Astrocyte (in vitro differentiated cells and primary cell): ENCODE measurements around the gene MBNL1. TPM values are rescaled to one million over a fixed set of nuclear protein-coding genes. Genes with fewer than 3 reads are reported as not detected.

Experiments used
- DNase-seq: peaks from one replicate; pipeline ENCODE4 v3.0.0-alpha.2; 2010; ENCODE audit warnings: low read depth
- FAIRE-seq: peaks from 2 replicates; lab custom pipeline; 2011; peaks lifted over from hg19 to GRCh38; lab: Jason Lieb, UNC
- H2AFZ ChIP-seq: 2 replicates; pipeline ENCODE4 v1.6.0; 2012; ENCODE audit warnings: low read depth, low read length, inconsistent platforms
- H3K27ac ChIP-seq: 2 replicates; pipeline ENCODE4 v1.5.1; 2011; ENCODE audit warnings: low read depth, low read length, inconsistent platforms
- H3K27me3 ChIP-seq: 2 replicates; pipeline ENCODE4 v1.6.0; 2011; ENCODE audit warnings: low read length, inconsistent platforms; ENCODE audit not compliant: insufficient read depth
- H3K36me3 ChIP-seq: 2 replicates; pipeline ENCODE4 v1.5.1; 2011; ENCODE audit warnings: low read length, inconsistent platforms; ENCODE audit not compliant: insufficient read depth
- H3K4me1 ChIP-seq: 2 replicates; pipeline ENCODE4 v1.5.1; 2011; ENCODE audit warnings: low read length, inconsistent platforms; ENCODE audit not compliant: insufficient read depth
- H3K4me2 ChIP-seq: 2 replicates; pipeline ENCODE4 v1.6.0; 2012; ENCODE audit warnings: low read length, inconsistent platforms
- H3K4me3 ChIP-seq: 2 replicates; pipeline ENCODE4 v1.5.1; 2011; ENCODE audit warnings: low read depth, mild to moderate bottlenecking, low read length, inconsistent platforms; ENCODE audit not compliant: insufficient read depth
- H3K79me2 ChIP-seq: 2 replicates; pipeline ENCODE4 v1.6.0; 2012; ENCODE audit warnings: mild to moderate bottlenecking, low read length, inconsistent platforms; ENCODE audit not compliant: insufficient read depth
- H3K9ac ChIP-seq: 2 replicates; pipeline ENCODE4 v1.6.0; 2012; ENCODE audit warnings: mild to moderate bottlenecking, low read length, inconsistent platforms
- H3K9me3 ChIP-seq: 2 replicates; pipeline ENCODE4 v1.5.1; 2012; ENCODE audit warnings: low read depth, mild to moderate bottlenecking, low read length, inconsistent platforms; ENCODE audit not compliant: insufficient read depth
- H4K20me1 ChIP-seq: 2 replicates; pipeline ENCODE4 v1.6.0; 2012; ENCODE audit warnings: low read length, inconsistent platforms; ENCODE audit not compliant: insufficient read depth
- H3K27ac Mint-ChIP-seq: one replicate; pipeline ENCODE4 v1.8.0; 2021; ENCODE audit warnings: mild to moderate bottlenecking, mixed read lengths; ENCODE audit not compliant: unreplicated experiment
- H3K27me3 Mint-ChIP-seq: one replicate; pipeline ENCODE4 v1.8.0; 2021; ENCODE audit warnings: low read depth, mixed read lengths; ENCODE audit not compliant: unreplicated experiment
- H3K36me3 Mint-ChIP-seq: one replicate; pipeline ENCODE4 v1.8.0; 2021; ENCODE audit warnings: low read depth, mixed read lengths; ENCODE audit not compliant: unreplicated experiment
- H3K4me1 Mint-ChIP-seq: one replicate; pipeline ENCODE4 v1.8.0; 2021; ENCODE audit warnings: low read depth, mixed read lengths; ENCODE audit not compliant: unreplicated experiment
- H3K4me3 Mint-ChIP-seq: one replicate; pipeline ENCODE4 v1.8.0; 2021; ENCODE audit warnings: mild to moderate bottlenecking, moderate library complexity, mixed read lengths; ENCODE audit not compliant: unreplicated experiment
- H3K9me3 Mint-ChIP-seq: one replicate; pipeline ENCODE4 v1.8.0; 2021; ENCODE audit warnings: mild to moderate bottlenecking, mixed read lengths; ENCODE audit not compliant: unreplicated experiment
- EZH2 ChIP-seq: IDR thresholded peaks from 2 replicates; pipeline ENCODE4 v1.6.1; 2012; ENCODE audit warnings: mild to moderate bottlenecking, low read length, inconsistent platforms; ENCODE audit not compliant: insufficient read depth
- total RNA-seq: library from RNA; stranded (reverse); gene quantifications from 2 replicates; pipeline ENCODE4 v1.2.1, GENCODE V29; 2021
- TF ChIP-seq, protein P1 (sequence below): IDR thresholded peaks from 2 replicates; pipeline ENCODE4 v1.5.1; 2011; ENCODE audit warnings: low read depth, mild to moderate bottlenecking, inconsistent platforms, low read length, moderate library complexity; ENCODE audit not compliant: insufficient read depth

Gene MBNL1
- total RNA-seq, 1 donor from 2014 or later, result 93.1 TPM

DNA sequence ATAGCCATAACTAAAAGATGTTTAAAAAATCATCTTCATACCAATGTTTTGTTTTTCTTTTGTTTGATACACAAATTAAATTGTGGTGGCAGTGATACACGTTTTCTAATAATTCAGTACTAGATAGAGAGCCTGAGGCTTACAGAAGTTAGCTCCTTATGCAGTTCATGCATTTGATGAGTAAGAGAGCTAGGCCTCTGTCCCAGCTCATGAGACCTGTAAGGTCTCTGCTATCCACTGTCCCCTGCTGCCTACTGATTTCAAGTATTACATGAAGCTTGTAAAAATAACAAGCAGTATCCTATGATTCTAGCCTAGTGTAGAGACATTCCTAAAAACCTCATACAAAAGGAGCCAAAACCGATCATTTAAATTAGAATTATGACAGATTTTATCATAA is 144.5 kb downstream of the MBNL1 start:
- H3K27ac ChIP-seq, result no peak overlapping the region
- H3K27me3 ChIP-seq, result no peaks in the 10 kb centered on the region
- H3K36me3 ChIP-seq, result peaks cover 14% of the 10 kb centered on the region
- peaks cover 3% of the 10 kb centered on the region for H3K36me3 Mint-ChIP-seq
- H3K27me3 Mint-ChIP-seq, result no peaks in the 10 kb centered on the region
- peaks cover 64% of the 10 kb centered on the region for H4K20me1 ChIP-seq
- no peaks in the 10 kb centered on the region for H3K4me1 ChIP-seq
- TF ChIP-seq, protein P1, sequence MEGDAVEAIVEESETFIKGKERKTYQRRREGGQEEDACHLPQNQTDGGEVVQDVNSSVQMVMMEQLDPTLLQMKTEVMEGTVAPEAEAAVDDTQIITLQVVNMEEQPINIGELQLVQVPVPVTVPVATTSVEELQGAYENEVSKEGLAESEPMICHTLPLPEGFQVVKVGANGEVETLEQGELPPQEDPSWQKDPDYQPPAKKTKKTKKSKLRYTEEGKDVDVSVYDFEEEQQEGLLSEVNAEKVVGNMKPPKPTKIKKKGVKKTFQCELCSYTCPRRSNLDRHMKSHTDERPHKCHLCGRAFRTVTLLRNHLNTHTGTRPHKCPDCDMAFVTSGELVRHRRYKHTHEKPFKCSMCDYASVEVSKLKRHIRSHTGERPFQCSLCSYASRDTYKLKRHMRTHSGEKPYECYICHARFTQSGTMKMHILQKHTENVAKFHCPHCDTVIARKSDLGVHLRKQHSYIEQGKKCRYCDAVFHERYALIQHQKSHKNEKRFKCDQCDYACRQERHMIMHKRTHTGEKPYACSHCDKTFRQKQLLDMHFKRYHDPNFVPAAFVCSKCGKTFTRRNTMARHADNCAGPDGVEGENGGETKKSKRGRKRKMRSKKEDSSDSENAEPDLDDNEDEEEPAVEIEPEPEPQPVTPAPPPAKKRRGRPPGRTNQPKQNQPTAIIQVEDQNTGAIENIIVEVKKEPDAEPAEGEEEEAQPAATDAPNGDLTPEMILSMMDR, result no peak
- TF ChIP-seq EZH2, result no peak
- no peaks in the 10 kb centered on the region for H3K9me3 ChIP-seq
- FAIRE-seq, result no peak
- no peak overlapping the region for H3K4me3 Mint-ChIP-seq
- H3K9me3 Mint-ChIP-seq, result no peaks in the 10 kb centered on the region
- DNase-seq, result no peak
- no peak overlapping the region for H3K9ac ChIP-seq
- H3K27ac Mint-ChIP-seq, result no peak overlapping the region
- no peak overlapping the region for H3K4me3 ChIP-seq
- peaks cover 11% of the 10 kb centered on the region for H3K4me1 Mint-ChIP-seq
- H3K4me2 ChIP-seq, result no peak overlapping the region
- no peak overlapping the region for H2AFZ ChIP-seq
- peaks cover 89% of the 10 kb centered on the region for H3K79me2 ChIP-seq

DNA sequence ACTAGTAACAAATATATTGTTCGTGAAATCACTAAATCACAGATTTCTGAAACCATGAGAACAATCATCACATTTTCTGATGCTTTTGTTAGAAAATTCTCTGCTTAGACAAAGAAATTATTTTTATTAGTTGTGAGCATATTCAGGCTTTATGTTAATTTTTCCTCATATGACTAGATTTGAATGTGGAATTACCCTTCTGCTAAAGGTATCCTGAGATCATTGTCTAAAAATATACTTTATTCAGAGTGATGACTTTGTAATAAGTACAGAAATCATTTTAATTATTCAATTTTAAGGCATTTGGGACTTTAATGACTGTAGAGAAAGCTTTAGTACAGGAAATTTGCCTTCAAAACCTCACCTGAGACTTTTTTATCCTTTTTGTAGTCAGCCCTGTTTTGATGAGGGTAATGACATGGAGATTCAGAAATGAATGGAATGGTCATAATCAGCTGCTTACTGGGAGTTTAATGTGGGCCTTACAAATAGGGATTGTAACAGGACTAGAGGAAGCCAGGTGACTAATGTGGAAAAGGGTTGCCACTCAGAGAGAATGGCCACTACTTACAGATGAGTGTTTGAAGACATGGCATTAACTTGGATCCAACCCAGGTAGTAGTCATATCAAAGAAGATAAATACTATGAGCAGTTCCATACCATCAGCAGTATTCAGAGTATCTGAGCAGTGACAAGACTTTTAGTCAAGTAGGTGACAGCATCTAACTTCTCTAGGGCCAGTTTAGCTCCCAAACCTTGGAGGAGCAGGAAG is 148.3 kb downstream of the MBNL1 start:
- FAIRE-seq (no peak), DNase-seq (peak; percentile 48)
- H3K27me3 Mint-ChIP-seq, result no peaks in the 10 kb centered on the region
- Histone ChIP-seq H3K4me1 (no peaks in the 10 kb centered on the region), H4K20me1 (peaks cover 52% of the 10 kb centered on the region), H2AFZ (no peak overlapping the region), H3K9ac (no peak overlapping the region), H3K36me3 (peaks cover 25% of the 10 kb centered on the region), H3K4me2 (no peak overlapping the region), H3K4me3 (no peak overlapping the region), H3K27ac (no peak overlapping the region), H3K79me2 (peaks cover 65% of the 10 kb centered on the region), H3K9me3 (no peaks in the 10 kb centered on the region), H3K27me3 (no peaks in the 10 kb centered on the region)
- H3K4me3 Mint-ChIP-seq, result no peak overlapping the region
- H3K36me3 Mint-ChIP-seq, result peaks cover 26% of the 10 kb centered on the region
- peaks cover 11% of the 10 kb centered on the region for H3K4me1 Mint-ChIP-seq
- no peaks in the 10 kb centered on the region for H3K9me3 Mint-ChIP-seq
- TF ChIP-seq EZH2, result no peak
- TF ChIP-seq, protein P1, result no peak
- H3K27ac Mint-ChIP-seq, result no peak overlapping the region

DNA sequence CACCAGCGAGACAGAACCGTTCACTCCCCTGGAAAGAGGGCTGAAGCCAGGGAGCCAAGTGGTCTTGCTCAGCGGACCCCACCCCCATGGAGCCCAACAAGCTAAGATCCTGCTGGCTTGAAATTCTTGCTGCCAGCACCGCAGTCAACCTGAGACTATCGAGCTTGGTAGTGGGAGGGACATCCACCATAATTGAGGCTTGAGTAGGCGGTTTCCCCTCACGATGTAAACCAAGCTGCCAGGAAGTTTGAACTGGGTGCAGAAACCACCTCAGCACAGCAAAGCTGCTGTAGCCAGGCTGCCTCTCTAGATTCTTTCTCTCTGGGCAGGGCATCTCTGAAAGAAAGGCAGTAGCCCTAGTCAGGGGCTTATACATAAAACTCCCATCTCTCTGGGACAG is 151.0 kb downstream of the MBNL1 start:
- Histone ChIP-seq H3K27me3 (no peaks in the 10 kb centered on the region), H3K9ac (no peak overlapping the region), H3K4me3 (no peak overlapping the region), H3K36me3 (peaks cover 27% of the 10 kb centered on the region), H4K20me1 (peaks cover 32% of the 10 kb centered on the region), H3K79me2 (peaks cover 38% of the 10 kb centered on the region), H3K4me2 (no peak overlapping the region), H2AFZ (no peak overlapping the region), H3K4me1 (no peaks in the 10 kb centered on the region), H3K27ac (no peak overlapping the region), H3K9me3 (no peaks in the 10 kb centered on the region)
- peaks cover 6% of the 10 kb centered on the region for H3K4me1 Mint-ChIP-seq
- no peak overlapping the region for H3K4me3 Mint-ChIP-seq
- H3K9me3 Mint-ChIP-seq, result no peaks in the 10 kb centered on the region
- peaks cover 45% of the 10 kb centered on the region for H3K36me3 Mint-ChIP-seq
- TF ChIP-seq EZH2, result no peak
- TF ChIP-seq, protein P1, result no peak
- H3K27ac Mint-ChIP-seq, result no peak overlapping the region
- DNase-seq (no peak), FAIRE-seq (no peak)
- H3K27me3 Mint-ChIP-seq, result no peaks in the 10 kb centered on the region
